Measurements from ENCODE around the gene C3orf49. TPM values are rescaled to one million over a fixed set of nuclear protein-coding genes. Genes with fewer than 3 reads are reported as not detected.

C3orf49 gene
- total RNA-seq, 1 donor from 2014 or later: not detected

DNA sequence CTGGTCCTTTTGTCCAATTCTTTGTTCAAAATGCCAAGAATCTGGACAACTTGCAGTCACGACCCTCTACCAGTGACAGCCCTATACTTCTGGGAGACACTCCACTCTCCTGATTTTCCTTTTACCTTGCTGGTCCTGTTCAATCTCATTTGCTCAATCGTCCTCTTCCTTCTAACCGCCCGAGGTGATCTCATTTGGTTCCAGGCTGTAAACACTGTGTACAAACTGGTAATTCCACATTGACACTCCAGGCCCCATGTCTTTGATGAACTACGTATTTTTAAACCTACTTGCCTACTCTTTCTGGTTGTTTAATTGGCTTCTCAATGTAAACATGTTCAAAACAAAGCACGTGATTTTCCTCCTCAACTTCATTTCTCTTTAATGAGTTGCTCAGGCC lies 23.7 kb upstream of the C3orf49 start:
- H3K79me2 ChIP-seq (ENCODE audit: low read depth): no peaks in the 10 kb centered on the region
- no peak overlapping the region for H3K9ac ChIP-seq
- H3K4me1 ChIP-seq: no peaks in the 10 kb centered on the region
- no peak overlapping the region for H3K27ac ChIP-seq
- H3F3A ChIP-seq (ENCODE audit: low read depth): no peaks in the 10 kb centered on the region
- H3K4me2 ChIP-seq: no peak overlapping the region
- no peak for TF ChIP-seq EZH2 (IDR thresholded peaks at IDR 0.05)
- no peak for TF ChIP-seq CTCF (IDR thresholded peaks at IDR 0.05)
- TF ChIP-seq EZH2phosphoT487 (IDR thresholded peaks at IDR 0.05): no peak
- no peak overlapping the region for H2AFZ ChIP-seq (replicated peaks)
- H3K4me1 Mint-ChIP-seq: peaks cover 8% of the 10 kb centered on the region
- H3K9me3 Mint-ChIP-seq: no peaks in the 10 kb centered on the region
- H3K4me3 ChIP-seq: no peak overlapping the region
- no peaks in the 10 kb centered on the region for H3K36me3 ChIP-seq
- H4K20me1 ChIP-seq (ENCODE audit: low read depth): no peaks in the 10 kb centered on the region
- H3K27me3 ChIP-seq: no peaks in the 10 kb centered on the region
- no peaks in the 10 kb centered on the region for H3K36me3 Mint-ChIP-seq
- no peak overlapping the region for H3K4me3 Mint-ChIP-seq
- DNase-seq (ENCODE audit: low spot score): no peak
- H3K9me3 ChIP-seq (ENCODE audit: low read depth): no peaks in the 10 kb centered on the region
- no peak overlapping the region for H3K27ac Mint-ChIP-seq
- no peaks in the 10 kb centered on the region for H3K27me3 Mint-ChIP-seq (ENCODE audit: insufficient read depth, low read depth)

- no peak for DNase-seq (ENCODE audit: low spot score)
- no peaks in the 10 kb centered on the region for H3F3A ChIP-seq (ENCODE audit: low read depth)
- Mint-ChIP-seq H3K4me1 (peaks cover 8% of the 10 kb centered on the region), H3K36me3 (no peaks in the 10 kb centered on the region), H3K27ac (no peak overlapping the region), H3K9me3 (no peaks in the 10 kb centered on the region), H3K27me3 (ENCODE audit: insufficient read depth, low read depth) (no peaks in the 10 kb centered on the region), H3K4me3 (no peak overlapping the region)
- TF ChIP-seq CTCF (IDR thresholded peaks at IDR 0.05) (no peak), EZH2 (IDR thresholded peaks at IDR 0.05) (no peak), EZH2phosphoT487 (IDR thresholded peaks at IDR 0.05) (no peak)
- H3K9ac ChIP-seq: no peak overlapping the region
- no peak overlapping the region for H3K4me2 ChIP-seq
- H3K27ac ChIP-seq: no peak overlapping the region
- H4K20me1 ChIP-seq (ENCODE audit: low read depth): no peaks in the 10 kb centered on the region
- H2AFZ ChIP-seq (replicated peaks): no peak overlapping the region
- no peaks in the 10 kb centered on the region for H3K4me1 ChIP-seq
- no peaks in the 10 kb centered on the region for H3K79me2 ChIP-seq (ENCODE audit: low read depth)
- H3K36me3 ChIP-seq: no peaks in the 10 kb centered on the region
- H3K9me3 ChIP-seq (ENCODE audit: low read depth): no peaks in the 10 kb centered on the region
- no peaks in the 10 kb centered on the region for H3K27me3 ChIP-seq
- H3K4me3 ChIP-seq: no peak overlapping the region
These were observed 20.6 kb upstream of the C3orf49 start for GRCh38 chr3:63798544-63798943.

- no peak for DNase-seq (ENCODE audit: low spot score)
- H3K36me3 Mint-ChIP-seq: no peaks in the 10 kb centered on the region
- TF ChIP-seq CTCF (IDR thresholded peaks at IDR 0.05) (no peak), EZH2phosphoT487 (IDR thresholded peaks at IDR 0.05) (no peak), EZH2 (IDR thresholded peaks at IDR 0.05) (no peak)
- Histone ChIP-seq H3K27ac (no peak overlapping the region), H3K36me3 (no peaks in the 10 kb centered on the region), H3F3A (ENCODE audit: low read depth) (no peaks in the 10 kb centered on the region), H4K20me1 (ENCODE audit: low read depth) (no peaks in the 10 kb centered on the region), H3K79me2 (ENCODE audit: low read depth) (no peaks in the 10 kb centered on the region), H3K4me2 (no peak overlapping the region), H2AFZ (replicated peaks) (no peak overlapping the region), H3K27me3 (no peaks in the 10 kb centered on the region), H3K4me1 (no peaks in the 10 kb centered on the region), H3K9me3 (ENCODE audit: low read depth) (no peaks in the 10 kb centered on the region), H3K4me3 (no peak overlapping the region), H3K9ac (no peak overlapping the region)
- H3K27me3 Mint-ChIP-seq (ENCODE audit: insufficient read depth, low read depth): no peaks in the 10 kb centered on the region
- H3K9me3 Mint-ChIP-seq: no peaks in the 10 kb centered on the region
- H3K4me1 Mint-ChIP-seq: peaks cover 8% of the 10 kb centered on the region
- H3K27ac Mint-ChIP-seq: no peak overlapping the region
- H3K4me3 Mint-ChIP-seq: no peak overlapping the region
These were observed 20.1 kb upstream of the C3orf49 start for GRCh38 chr3:63798949-63799348.
